H54 (cell line): ENCODE measurements around the gene ANAPC5.

Source experiments
- DNase-seq: peaks from one replicate; pipeline ENCODE4 v3.0.0; 2011; ENCODE audit warnings: low spot score, mixed read lengths; ENCODE audit not compliant: insufficient read length
- FAIRE-seq: peaks from 3 replicates; lab custom pipeline; 2011; peaks lifted over from hg19 to GRCh38; lab: Jason Lieb, UNC
- POLR2A ChIP-seq: IDR thresholded peaks from 2 replicates; pipeline ENCODE4 v1.6.1; 2011; ENCODE audit warnings: low read depth, mild to moderate bottlenecking, low read length

Gene ANAPC5

GRCh38 chr12:121346747-121347146, 5.5 kb downstream of the ANAPC5 start:
- no peak for FAIRE-seq
- TF ChIP-seq POLR2A: no peak
- no peak for DNase-seq

DNA sequence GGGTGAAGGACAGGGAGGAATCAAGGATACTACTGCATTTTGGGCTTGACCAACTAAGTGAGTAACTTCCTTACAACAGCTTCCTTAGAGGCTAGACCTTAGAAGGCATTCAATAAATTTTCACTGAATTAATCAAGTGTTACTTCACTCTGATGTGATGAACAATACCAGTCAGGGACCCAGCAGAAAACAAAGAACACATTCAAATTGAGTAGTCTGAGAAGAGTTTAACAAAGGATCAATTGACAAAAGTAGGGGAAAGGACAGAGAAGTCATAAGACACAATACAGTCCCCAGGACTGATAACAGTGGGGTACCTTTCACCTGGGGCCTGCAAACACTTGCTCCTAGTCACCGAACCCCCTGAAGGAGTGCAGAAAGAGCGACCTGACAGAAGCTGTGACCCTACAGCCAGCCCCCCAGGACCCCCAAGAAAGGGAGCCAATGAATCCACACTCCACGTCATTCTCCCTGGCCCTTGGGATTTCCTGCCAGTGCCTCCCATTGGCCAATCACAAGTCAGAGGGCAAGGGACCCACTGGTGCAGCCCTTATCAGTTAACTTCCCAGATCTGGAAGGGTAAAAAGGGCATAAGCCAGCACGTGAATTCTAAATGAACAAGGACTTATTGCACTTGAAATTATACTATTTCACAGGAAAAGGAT, 6.9 kb downstream of the ANAPC5 start:
- FAIRE-seq (no peak), DNase-seq (no peak)
- no peak for TF ChIP-seq POLR2A

GRCh38 chr12:121344506-121344905, 7.7 kb downstream of the ANAPC5 start:
- DNase-seq: no peak
- TF ChIP-seq POLR2A: no peak
- FAIRE-seq: no peak

DNA sequence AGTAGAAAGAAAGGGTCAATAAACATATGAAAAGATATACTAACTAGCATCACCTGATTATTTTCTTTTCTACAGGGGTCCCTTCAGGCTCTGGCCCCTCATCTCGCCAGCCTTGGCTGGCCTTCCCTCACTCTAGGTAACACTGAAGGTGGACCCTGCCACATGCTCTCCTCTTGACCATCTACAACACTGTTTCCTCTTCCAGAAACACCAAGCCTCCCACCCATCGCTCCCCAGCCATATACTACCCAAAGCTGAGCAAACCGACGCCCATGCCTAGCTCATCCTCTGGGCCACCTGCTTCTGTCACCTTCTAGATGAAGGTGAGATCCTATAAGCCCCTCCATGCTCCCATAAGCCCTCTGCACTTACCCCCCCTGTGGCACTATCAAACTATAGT, 14.8 kb downstream of the ANAPC5 start:
- no peak for TF ChIP-seq POLR2A
- DNase-seq: no peak
- FAIRE-seq: no peak

- peak; percentile 49 for DNase-seq
- no peak for TF ChIP-seq POLR2A
- FAIRE-seq: peak; percentile 95
Measured at GRCh38 chr12:121334513-121335343, 17.5 kb downstream of the ANAPC5 start.

DNA sequence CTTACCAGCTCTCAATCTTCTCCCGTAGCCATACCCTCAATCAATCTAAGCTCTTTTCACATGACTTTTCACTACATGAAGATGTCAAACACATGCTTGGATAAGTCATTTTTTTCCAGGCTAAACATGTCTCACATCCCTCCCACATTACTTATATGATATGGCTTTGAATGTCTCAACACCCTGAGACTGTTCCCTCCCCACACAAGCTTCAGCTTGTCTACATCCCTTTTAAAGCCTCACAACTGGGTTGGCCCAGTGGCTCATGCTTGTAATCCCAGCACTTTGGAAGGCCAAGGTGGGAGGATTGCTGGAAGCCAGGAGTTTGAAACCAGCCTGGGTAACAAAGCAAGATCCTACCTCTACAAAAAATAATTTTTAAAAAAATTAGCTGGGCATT, 18.5 kb downstream of the ANAPC5 start:
- FAIRE-seq (no peak), DNase-seq (no peak)
- TF ChIP-seq POLR2A: no peak

- DNase-seq: no peak
- no peak for FAIRE-seq
- TF ChIP-seq POLR2A: no peak
Measured at GRCh38 chr12:121331248-121331647, 21.0 kb downstream of the ANAPC5 start.

GRCh38 chr12:121330692-121331091, 21.5 kb downstream of the ANAPC5 start:
- TF ChIP-seq POLR2A: no peak
- DNase-seq (no peak), FAIRE-seq (no peak)

DNA sequence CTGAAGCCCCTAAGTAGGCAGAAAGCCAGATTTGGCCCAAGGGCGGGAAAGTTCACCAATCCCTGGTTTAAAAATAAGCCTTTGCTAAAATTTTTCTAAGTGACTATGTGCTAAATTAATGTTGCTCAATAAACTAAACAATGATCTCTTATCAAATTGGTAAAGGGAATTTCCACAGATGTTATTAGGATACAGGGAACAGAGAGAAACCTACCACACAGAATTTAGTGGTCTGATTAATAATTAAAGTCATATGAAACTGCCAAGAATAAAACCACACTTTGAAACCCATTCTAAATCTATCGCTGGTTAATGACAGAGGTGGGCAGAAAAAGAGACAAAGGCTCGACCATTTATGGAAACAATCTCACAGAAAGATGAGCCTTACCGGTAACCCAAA, 22.0 kb downstream of the ANAPC5 start:
- no peak for FAIRE-seq
- DNase-seq: no peak
- TF ChIP-seq POLR2A: no peak

DNA sequence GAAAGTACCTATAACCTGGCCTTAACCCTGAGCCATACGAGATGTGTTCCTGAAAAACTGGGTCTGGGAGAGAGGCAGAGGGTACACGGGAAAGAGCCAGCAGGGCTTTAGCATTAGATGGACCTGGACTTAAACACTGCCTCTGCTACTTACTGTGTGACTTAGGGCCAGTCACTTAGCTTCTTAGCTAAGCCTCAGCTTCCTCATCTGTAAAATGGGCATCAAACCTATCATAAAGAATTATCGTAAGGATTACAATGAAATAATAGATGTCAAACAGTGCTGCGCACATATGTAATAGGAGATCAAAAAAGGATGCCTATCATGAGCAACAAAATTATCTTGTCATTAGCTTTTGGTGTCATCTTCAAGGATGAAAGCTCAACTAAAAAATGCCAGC, 23.6 kb downstream of the ANAPC5 start:
- DNase-seq: no peak
- no peak for TF ChIP-seq POLR2A
- FAIRE-seq: no peak

DNA sequence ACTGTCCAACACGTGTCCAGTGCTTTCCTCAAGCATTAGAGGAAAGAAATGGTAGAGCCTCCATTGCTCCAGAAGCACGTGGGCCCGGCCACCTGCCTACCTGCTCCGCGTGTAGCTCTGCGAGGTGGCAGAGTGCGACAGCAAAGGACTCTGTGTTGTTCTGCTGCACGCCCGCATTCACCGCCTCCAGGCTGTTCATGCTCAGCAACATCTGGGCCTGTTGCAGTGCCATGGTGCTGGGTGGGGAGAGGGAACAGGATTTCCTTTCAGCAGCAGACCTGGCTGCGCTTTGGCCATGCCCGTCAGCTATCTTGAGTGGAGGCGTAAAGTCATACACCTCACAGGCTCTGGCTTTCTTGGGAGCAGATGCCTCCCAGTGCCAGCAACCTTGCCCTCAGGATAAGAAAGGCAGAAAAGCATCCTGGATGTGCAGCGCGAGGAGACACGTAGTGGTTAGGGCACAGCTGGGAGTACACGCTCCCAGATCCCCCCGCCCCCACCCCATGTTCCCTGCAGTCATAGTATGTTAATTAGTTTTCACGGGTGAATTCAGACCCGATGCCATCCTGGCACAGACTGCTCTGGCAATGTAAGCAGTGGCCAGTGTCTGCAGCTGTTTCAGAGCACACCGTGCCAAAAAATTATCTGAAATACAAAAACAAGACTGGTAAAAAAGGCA, 25.1 kb downstream of the ANAPC5 start:
- no peak for TF ChIP-seq POLR2A
- FAIRE-seq: no peak
- DNase-seq: no peak

- FAIRE-seq (no peak), DNase-seq (no peak)
- no peak for TF ChIP-seq POLR2A
Measured at GRCh38 chr12:121325922-121326396, 26.3 kb downstream of the ANAPC5 start.

- FAIRE-seq (no peak), DNase-seq (no peak)
- TF ChIP-seq POLR2A: no peak
Measured at GRCh38 chr12:121323908-121324307, 28.3 kb downstream of the ANAPC5 start.

DNA sequence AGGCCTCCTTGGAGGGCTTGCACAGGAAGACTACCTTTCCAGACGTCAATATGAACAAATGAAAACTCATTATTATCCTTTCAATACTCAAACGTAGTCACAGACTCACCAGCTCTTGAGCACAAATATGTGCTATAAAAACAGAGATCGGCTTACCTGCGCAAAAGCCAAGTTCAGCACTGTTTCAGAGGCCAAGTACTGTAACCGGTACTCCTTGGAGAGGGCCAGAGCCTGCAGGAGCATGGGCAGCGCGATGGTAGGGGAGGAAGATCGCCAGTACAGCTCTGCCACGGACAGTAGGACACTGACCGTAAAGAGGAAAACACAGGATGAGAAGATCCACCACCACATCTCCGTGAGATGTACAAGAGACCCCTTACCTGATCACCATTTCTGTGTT, 34.1 kb downstream of the ANAPC5 start:
- TF ChIP-seq POLR2A: no peak
- no peak for DNase-seq
- FAIRE-seq: no peak
